Activated CD8-positive, alpha-beta T cell treated with anti-CD3 and anti-CD28 coated beads, Interleukin-2, amount 10 ng/mL, durations not matched to agents 7 days and 5 days (primary cell): ENCODE data around the gene SEMA4D. TPM values are rescaled to one million over a fixed set of nuclear protein-coding genes. Genes with fewer than 3 reads are reported as not detected.

Source experiments
- ATAC-seq: fragments of 150-1000 bp; cut with Tn5 transposase; one replicate; pipeline ENCODE4 v1.10.0; 2021; ENCODE audit warnings: moderate library complexity
- CTCF ChIA-PET: fragments of 350-600 bp; sonication (Branson Sonifier 250); formaldehyde crosslinking; loops from one replicate; lab custom pipeline; 2021; ENCODE audit warnings: antibody characterized with exemption; lab: Charles Lee
- POLR2A ChIA-PET: fragments of 350-600 bp; sonication (Branson Sonifier 250); formaldehyde crosslinking; loops from one replicate; lab custom pipeline; 2021; ENCODE audit warnings: antibody characterized with exemption; lab: Charles Lee
- DNase-seq: peaks from one replicate; pipeline ENCODE4 v3.0.0-alpha.2; 2020
- H3K27ac Mint-ChIP-seq: one replicate; pipeline ENCODE4 v1.8.0; 2021; ENCODE audit warnings: mild to moderate bottlenecking, mixed read lengths
- H3K27me3 Mint-ChIP-seq: one replicate; pipeline ENCODE4 v1.8.0; 2021; ENCODE audit warnings: low read depth, mixed read lengths
- H3K36me3 Mint-ChIP-seq: one replicate; pipeline ENCODE4 v1.8.0; 2021; ENCODE audit warnings: low read depth, mixed read lengths
- H3K4me1 Mint-ChIP-seq: one replicate; pipeline ENCODE4 v1.8.0; 2021; ENCODE audit warnings: low read depth, mixed read lengths
- H3K4me3 Mint-ChIP-seq: one replicate; pipeline ENCODE4 v1.8.0; 2021; ENCODE audit warnings: mild to moderate bottlenecking, mixed read lengths
- H3K9me3 Mint-ChIP-seq: one replicate; pipeline ENCODE4 v1.8.0; 2022; ENCODE audit warnings: mixed read lengths; ENCODE audit not compliant: insufficient read depth
- total RNA-seq, 2 experiments: library from RNA; stranded (reverse); gene quantifications; one replicate each; pipeline ENCODE4 v1.2.3, GENCODE V29; 2021

Gene SEMA4D
- total RNA-seq, 2 experiments from 2014 or later, result 314 to 321 TPM

- no peak overlapping the region for H3K27ac Mint-ChIP-seq
Observed at GRCh38 chr9:89367281-89367680, 130.6 kb downstream of the SEMA4D start.

GRCh38 chr9:89366711-89367110 lies 131.2 kb downstream of the SEMA4D start:
- no peaks in the 10 kb centered on the region for H3K27me3 Mint-ChIP-seq

More at GRCh38 chr9:89367281-89367680, 130.6 kb downstream of the SEMA4D start:
- no peaks in the 10 kb centered on the region for H3K27me3 Mint-ChIP-seq
- ChIA-PET POLR2A (no interaction called here), CTCF (no interaction called here)
- DNase-seq, result no peak
- peaks cover 10% of the 10 kb centered on the region for H3K4me1 Mint-ChIP-seq
- H3K36me3 Mint-ChIP-seq, result peaks cover 3% of the 10 kb centered on the region
- no peaks in the 10 kb centered on the region for H3K9me3 Mint-ChIP-seq
- no peak overlapping the region for H3K4me3 Mint-ChIP-seq
- ATAC-seq, result no peak

DNA sequence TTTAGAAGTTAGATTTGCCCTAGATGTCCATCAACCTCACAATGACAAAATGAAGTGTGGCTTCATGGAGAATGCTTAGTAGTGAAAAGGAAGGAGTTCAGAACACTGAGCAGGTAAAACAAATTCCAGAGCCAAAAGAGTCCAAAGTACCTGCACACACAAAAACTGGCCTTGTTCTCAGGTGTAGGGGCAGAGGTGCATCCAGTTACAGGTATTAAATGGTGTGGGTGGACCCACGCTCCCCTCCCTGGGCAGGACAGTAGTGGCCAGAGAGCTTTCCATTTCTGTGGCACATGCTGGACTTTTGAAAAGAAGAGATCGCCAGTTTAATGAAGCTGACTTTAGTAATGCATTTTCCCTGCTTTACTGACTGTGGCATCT lies 132.4 kb downstream of the SEMA4D start:
- peaks cover 19% of the 10 kb centered on the region for H3K36me3 Mint-ChIP-seq
- no peaks in the 10 kb centered on the region for H3K27me3 Mint-ChIP-seq
- peaks cover 10% of the 10 kb centered on the region for H3K4me1 Mint-ChIP-seq
- ATAC-seq (no peak), DNase-seq (no peak)
- ChIA-PET POLR2A (no interaction called here), CTCF (no interaction called here)
- no peaks in the 10 kb centered on the region for H3K9me3 Mint-ChIP-seq
- H3K27ac Mint-ChIP-seq, result no peak overlapping the region
- H3K4me3 Mint-ChIP-seq, result no peak overlapping the region

More at GRCh38 chr9:89366711-89367110, 131.2 kb downstream of the SEMA4D start:
- peaks cover 7% of the 10 kb centered on the region for H3K36me3 Mint-ChIP-seq
- no peak for DNase-seq
- H3K4me3 Mint-ChIP-seq, result no peak overlapping the region
- no peak for ATAC-seq
- ChIA-PET POLR2A (interaction anchor here (0.7 kb wide), 1 partner anchor 1173 kb away, joined by 3 read pairs; no protein-coding TSS in a partner anchor), CTCF (no interaction called here)
- no peak overlapping the region for H3K27ac Mint-ChIP-seq
- H3K9me3 Mint-ChIP-seq, result no peaks in the 10 kb centered on the region
- H3K4me1 Mint-ChIP-seq, result peaks cover 8% of the 10 kb centered on the region

DNA sequence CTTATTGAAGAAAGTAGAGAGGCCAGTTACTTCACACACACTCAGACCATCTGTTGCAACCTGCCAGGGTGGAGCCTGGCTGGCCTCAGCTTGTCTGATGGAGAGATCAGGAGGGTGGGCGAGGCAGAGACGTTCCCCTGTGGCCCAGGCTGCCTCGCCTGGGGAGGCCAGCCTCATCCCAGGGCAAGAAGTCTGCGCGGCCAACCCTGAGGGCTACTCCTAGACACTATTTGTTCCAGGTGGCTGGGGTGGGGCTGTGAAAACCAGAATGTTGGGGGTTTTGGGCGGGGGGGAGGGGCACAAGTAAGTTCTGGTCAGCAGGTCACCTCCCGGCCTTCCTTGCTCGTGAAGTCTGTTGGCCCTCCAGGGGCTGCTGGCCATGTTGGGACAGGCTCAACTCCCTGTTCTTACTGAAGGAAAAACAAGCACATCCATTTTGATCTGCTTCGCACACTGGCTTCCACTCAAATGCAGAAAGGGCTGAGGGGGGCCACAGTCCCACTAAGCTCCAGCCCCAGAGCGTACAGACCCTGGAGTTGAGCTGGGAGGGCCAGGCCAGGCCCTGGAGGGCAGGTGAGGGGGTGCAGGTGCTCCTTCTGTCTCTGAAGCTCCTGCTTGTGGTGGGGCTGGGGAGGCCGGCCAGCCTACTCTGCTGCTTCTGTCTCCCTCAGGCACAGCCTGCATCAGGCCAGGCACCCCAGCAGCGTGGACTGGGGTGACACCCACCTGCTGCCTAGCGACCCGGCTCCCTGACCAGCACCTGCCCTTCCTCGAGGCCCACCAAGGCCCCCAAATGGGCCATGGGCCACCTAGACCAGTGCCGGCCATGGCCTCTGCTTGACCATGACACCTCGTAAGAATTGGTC lies 133.0 kb downstream of the SEMA4D start:
- ATAC-seq (no peak), DNase-seq (no peak)
- Mint-ChIP-seq H3K36me3 (peaks cover 24% of the 10 kb centered on the region), H3K4me3 (no peak overlapping the region), H3K27ac (no peak overlapping the region), H3K27me3 (no peaks in the 10 kb centered on the region), H3K4me1 (peaks cover 15% of the 10 kb centered on the region), H3K9me3 (no peaks in the 10 kb centered on the region)
- ChIA-PET POLR2A (no interaction called here), CTCF (no interaction called here)

DNA sequence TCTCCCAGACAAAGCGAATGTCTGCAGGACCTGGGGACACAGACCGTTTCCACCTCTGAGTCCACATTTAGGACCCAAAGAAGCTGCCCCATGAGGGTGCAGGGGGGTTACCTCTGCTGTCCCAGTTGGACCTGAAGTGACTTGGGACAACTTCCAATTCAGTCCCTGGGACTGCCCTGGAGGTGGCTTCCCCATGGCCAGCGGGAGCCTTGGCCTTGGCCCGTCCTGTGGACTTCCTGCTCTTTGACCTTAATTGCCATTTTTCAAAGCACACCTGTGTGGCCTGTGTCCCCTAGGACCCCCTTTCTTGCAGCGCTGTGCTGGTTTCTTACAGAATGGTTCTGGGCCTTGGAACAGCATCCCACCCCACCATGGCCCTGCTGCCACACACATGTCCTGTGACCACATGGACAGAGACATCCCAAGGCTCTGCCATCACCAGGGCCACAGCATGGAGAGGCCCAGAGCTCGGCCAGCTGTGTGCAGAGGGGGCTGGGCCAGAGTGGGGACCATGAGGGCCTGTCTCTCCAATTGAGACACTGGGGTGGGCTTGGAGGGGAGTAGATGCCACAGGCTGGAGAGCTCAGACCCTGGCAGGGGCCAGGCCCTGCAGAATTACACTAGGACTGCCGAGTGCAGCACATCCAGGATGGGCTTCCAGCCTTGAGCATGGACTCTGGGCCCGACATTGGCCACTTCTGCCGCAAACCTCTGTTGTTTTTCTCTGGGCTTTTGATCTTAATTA lies 133.8 kb downstream of the SEMA4D start:
- CTCF ChIA-PET, result no interaction called here
- no peaks in the 10 kb centered on the region for H3K27me3 Mint-ChIP-seq
- H3K4me3 Mint-ChIP-seq, result no peak overlapping the region
- H3K27ac Mint-ChIP-seq, result no peak overlapping the region
- H3K4me1 Mint-ChIP-seq, result peaks cover 19% of the 10 kb centered on the region
- DNase-seq, result no peak
- no peaks in the 10 kb centered on the region for H3K9me3 Mint-ChIP-seq
- H3K36me3 Mint-ChIP-seq, result peaks cover 32% of the 10 kb centered on the region
- no peak for ATAC-seq
- POLR2A ChIA-PET, result no interaction called here

DNA sequence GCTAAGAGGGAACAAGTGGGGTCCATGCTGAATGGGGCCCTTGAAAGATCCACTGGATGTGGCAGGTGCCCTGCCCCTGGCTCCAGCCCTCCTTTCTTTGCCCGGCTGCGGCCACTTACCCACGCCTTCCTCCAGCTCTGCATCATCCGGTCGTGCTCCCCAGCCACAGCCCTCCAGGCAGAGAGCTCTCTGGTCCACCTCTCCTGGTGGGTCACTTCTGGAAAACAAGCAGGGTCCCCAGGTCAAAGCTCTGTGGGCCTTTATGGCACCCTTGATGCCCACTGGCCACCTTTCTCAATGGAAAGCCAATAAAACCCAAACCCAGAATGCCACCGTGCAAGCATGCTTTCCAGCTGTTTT lies 134.6 kb downstream of the SEMA4D start:
- ChIA-PET CTCF (no interaction called here), POLR2A (no interaction called here)
- Mint-ChIP-seq H3K4me3 (no peak overlapping the region), H3K36me3 (peaks cover 38% of the 10 kb centered on the region), H3K4me1 (peaks cover 25% of the 10 kb centered on the region), H3K27ac (peak overlapping the region; percentile 55), H3K27me3 (no peaks in the 10 kb centered on the region), H3K9me3 (no peaks in the 10 kb centered on the region)
- ATAC-seq, result no peak
- no peak for DNase-seq

GRCh38 chr9:89362647-89363310 lies 135.1 kb downstream of the SEMA4D start:
- ATAC-seq (no peak), DNase-seq (no peak)
- POLR2A ChIA-PET, result no interaction called here
- no peaks in the 10 kb centered on the region for H3K9me3 Mint-ChIP-seq
- H3K4me1 Mint-ChIP-seq, result peaks cover 24% of the 10 kb centered on the region
- peaks cover 41% of the 10 kb centered on the region for H3K36me3 Mint-ChIP-seq
- H3K27ac Mint-ChIP-seq, result no peak overlapping the region
- no peak overlapping the region for H3K4me3 Mint-ChIP-seq
- H3K27me3 Mint-ChIP-seq, result no peaks in the 10 kb centered on the region
- CTCF ChIA-PET, result no interaction called here

DNA sequence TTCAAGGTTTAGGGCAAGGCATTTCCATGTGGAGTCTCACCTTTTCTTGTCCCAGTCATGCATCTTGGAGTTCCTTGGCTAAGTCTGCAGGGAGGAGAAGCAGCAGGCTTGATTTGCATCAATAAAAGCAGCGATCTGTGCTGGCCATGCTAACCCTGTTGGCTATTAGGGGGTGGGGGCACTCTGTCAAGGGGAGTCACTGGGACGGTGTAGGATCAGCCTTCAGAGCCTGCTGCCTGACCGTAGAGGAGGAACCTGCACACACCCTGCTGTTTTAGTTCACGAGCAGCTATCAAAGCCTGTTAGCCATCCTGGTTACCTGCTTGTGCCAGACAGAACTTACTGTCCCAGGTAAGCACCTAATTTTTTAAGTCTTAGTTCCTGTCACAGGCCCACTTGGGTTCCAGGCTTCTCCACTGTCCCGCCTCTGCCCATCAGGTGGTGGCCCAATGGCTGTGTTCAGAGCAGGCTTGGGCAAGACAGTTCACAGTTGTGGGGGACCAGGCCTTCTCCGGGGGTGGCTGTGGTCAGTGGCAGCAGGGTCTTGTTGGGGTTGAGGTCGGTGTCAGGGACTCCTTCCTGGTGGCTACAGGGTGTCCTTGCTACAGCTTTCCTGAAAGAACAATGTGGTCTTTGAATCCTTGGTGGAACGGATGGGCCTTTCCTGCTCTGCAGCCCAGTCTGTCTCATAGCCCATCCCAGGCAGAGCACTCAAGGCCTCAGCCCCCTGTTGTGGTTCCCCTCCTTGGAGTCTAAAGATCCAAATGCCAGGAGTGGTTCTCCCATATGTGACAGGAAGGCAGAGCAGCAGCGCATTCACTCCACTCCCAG lies 135.9 kb downstream of the SEMA4D start:
- ChIA-PET CTCF (interaction anchor here (1.0 to 1.8 kb wide), 2 partner anchors 21 to 232 kb away, joined by 3 to 4 read pairs; no protein-coding TSS in a partner anchor), POLR2A (no interaction called here)
- Mint-ChIP-seq H3K27ac (no peak overlapping the region), H3K27me3 (no peaks in the 10 kb centered on the region), H3K4me3 (no peak overlapping the region), H3K4me1 (peaks cover 29% of the 10 kb centered on the region), H3K9me3 (no peaks in the 10 kb centered on the region), H3K36me3 (peaks cover 48% of the 10 kb centered on the region)
- DNase-seq (no peak), ATAC-seq (no peak)

DNA sequence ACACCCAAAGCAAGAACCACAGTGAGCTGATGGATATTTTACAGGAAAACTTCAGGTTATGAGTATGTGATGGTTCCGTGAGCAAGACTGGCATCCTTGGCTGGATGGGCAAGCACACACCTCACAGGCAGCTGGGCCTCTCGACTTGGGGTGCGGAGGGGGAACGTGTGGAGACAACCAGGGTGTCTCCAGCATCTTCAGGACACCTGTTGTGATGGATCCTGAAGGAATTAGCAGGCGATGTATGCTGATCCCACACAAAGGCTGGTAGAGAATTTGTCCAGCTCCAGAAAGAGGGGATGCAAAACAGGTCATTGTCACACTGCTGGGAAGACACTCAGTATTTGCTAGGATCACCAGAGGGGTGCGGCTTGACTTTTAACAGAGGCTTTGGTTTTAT lies 136.9 kb downstream of the SEMA4D start:
- no peak for ATAC-seq
- CTCF ChIA-PET, result interaction anchor here (1.0 to 1.8 kb wide), 2 partner anchors 22 to 233 kb away, joined by 3 to 4 read pairs; no protein-coding TSS in a partner anchor
- Mint-ChIP-seq H3K4me1 (peaks cover 38% of the 10 kb centered on the region), H3K9me3 (no peaks in the 10 kb centered on the region), H3K4me3 (no peak overlapping the region), H3K27me3 (no peaks in the 10 kb centered on the region), H3K27ac (no peak overlapping the region), H3K36me3 (peaks cover 53% of the 10 kb centered on the region)
- POLR2A ChIA-PET, result no interaction called here
- no peak for DNase-seq

DNA sequence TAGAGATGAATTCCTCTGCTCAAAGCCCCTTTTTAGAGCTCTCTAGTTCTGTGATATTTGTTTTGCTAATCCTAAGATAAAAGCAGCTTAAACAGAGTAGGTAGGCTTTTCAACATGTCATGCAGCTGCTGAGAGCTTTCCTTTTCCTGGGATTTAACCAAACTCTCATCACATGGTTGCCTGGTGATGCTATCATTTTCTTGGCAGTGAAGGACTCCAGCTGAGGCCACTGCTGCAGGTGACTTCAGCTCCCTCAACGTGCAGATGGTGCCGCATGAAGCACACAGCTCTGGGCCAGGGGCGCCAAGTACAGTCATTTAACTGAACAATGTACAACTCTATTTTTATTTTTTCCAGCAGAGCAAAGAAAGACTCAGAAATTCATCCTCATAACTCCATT lies 137.4 kb downstream of the SEMA4D start:
- H3K36me3 Mint-ChIP-seq, result peaks cover 53% of the 10 kb centered on the region
- no peak for DNase-seq
- H3K9me3 Mint-ChIP-seq, result no peaks in the 10 kb centered on the region
- peaks cover 38% of the 10 kb centered on the region for H3K4me1 Mint-ChIP-seq
- POLR2A ChIA-PET, result no interaction called here
- no peak overlapping the region for H3K4me3 Mint-ChIP-seq
- CTCF ChIA-PET, result interaction anchor here (1.5 to 1.8 kb wide), 2 partner anchors 15 to 23 kb away, joined by 4 read pairs; no protein-coding TSS in a partner anchor
- no peak overlapping the region for H3K27ac Mint-ChIP-seq
- no peaks in the 10 kb centered on the region for H3K27me3 Mint-ChIP-seq
- ATAC-seq, result no peak

DNA sequence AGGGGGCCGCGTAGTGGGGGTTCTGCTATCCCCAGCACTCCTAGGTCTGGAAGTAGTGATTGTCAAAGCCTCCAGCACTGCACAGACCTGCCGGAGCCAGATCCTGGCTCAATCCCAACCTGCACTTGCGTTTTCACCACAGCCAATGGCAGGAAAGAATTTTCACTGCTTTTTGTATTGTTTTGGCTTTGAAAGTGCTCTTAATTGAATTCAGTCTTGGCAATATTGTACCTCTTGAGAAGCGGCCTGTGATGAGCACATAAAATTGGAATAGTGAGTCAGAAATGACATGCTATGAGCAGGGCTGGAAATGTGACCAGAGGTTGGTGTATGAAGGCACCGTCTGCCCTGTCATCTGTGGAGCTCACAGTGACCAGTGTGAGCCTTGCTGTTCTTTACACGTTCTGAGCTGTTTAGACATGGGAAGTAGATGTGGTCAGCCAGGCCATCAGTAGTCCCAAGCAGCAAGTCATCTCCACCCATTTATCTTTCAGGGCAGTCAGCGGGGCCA lies 138.1 kb downstream of the SEMA4D start:
- Mint-ChIP-seq H3K27ac (peak overlapping the region; percentile 10), H3K27me3 (no peaks in the 10 kb centered on the region), H3K4me3 (no peak overlapping the region), H3K9me3 (no peaks in the 10 kb centered on the region), H3K4me1 (peaks cover 38% of the 10 kb centered on the region), H3K36me3 (peaks cover 54% of the 10 kb centered on the region)
- ATAC-seq (no peak), DNase-seq (no peak)
- ChIA-PET POLR2A (no interaction called here), CTCF (interaction anchor here (1.5 to 1.8 kb wide), 2 partner anchors 16 to 23 kb away, joined by 4 read pairs; no protein-coding TSS in a partner anchor)
